ENCODE data around the gene LRCH4.
A peak's percentile ranks its signal among the peaks of the same experiment; 100 is the strongest.

Gene LRCH4

DNA sequence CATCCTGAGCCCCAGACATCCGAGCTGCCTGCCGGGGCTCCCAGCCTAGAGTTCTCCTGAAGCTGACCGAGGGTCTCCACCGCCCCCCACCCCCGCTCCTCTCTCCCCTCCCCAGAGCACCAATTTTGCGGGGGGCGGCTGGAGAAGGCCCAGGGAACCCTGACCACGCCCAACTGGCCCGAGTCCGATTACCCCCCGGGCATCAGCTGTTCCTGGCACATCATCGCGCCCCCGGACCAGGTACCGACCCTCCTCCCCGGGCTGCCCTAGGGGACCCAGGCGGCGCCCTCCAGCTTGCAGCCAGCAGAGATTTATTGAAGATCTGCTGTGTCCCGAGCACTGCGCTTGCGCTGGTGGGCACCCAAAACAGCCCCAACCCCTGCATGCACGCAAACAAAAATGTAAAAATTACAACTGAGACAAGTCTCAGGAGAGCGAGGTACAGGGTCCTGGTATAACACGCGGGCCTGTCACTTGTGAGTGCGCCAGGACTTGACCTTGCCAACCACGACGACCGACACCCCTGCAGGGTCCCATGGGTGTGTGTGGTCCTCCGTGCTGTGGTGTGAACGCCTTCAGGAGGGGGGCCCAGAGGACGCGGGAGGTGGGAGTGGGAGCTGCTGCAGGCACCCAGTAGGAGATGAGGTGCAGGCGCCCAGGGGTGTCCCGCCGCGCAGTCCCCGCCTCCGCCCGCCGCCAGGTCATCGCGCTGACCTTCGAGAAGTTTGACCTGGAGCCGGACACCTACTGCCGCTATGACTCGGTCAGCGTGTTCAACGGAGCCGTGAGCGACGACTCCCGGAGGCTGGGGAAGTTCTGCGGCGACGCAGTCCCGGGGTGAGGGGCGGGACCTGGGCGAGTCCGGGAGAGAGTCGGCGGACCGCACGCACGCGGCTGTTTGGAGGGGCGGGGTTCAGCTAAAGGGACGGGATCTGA lies 19.3 kb upstream of the LRCH4 start:
- DNase-seq (ENCODE audit: low read depth): no peak

- DNase-seq (ENCODE audit: low read depth): peak; percentile 75
These were observed 18.4 kb upstream of the LRCH4 start for GRCh38 chr7:100604028-100604975.

GRCh38 chr7:100603726-100604027 lies 17.7 kb upstream of the LRCH4 start:
- DNase-seq (ENCODE audit: low read depth): no peak

DNA sequence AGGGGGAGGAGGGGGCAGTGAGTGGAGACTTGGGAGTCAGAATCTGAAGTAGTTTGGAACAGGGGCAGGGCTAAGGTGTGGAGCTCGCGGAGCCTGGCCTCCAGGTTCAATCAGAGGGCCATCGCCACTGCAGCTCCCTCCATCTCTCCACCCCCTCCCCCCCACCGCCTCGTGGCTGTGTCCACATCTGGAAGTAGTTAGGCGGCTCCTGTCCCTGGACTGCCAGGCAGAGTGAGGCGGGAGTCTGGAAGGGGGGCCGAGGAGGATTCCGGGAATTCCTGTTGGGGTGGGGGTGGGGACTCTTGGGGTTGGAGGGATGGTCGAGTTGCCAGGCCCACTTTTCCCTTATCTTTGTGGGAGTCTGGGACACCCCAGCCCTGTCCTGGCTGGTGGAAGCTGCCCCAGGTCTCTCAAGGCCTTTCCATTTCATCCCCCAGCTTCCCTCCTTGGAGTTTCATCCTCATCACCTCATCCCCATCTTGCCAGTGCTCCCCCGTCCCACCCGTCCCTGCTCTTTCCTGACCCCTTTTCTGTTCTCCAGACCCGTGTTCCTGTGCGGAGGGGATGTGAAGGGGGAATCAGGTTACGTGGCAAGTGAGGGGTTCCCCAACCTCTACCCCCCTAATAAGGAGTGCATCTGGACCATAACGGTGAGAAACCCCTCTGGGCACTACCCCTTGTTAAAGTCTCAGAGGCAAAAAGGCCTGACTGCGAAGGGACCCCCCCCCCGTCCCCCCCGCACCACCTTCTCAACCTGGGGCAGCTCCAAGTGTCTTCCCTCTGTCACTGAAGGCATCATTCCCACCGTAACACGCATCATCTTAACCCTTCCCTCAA lies 17.2 kb upstream of the LRCH4 start:
- DNase-seq (ENCODE audit: low read depth): no peak

DNA sequence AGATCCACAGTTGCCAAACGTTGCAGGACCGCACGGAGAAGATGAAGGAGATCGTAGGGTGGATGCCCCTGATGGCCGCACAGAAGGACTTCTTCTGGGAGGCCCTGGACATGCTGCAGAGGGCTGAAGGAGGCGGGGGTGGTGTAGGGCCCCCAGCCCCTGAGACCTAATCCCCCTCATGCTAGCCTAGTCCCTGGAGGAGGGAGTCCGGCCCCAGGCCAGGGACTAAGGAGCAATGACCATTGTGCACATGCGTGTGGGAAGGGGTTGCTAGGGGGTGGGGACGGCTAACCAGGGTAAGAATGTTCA lies 14.8 kb upstream of the LRCH4 start:
- DNase-seq (ENCODE audit: low read depth): no peak

DNA sequence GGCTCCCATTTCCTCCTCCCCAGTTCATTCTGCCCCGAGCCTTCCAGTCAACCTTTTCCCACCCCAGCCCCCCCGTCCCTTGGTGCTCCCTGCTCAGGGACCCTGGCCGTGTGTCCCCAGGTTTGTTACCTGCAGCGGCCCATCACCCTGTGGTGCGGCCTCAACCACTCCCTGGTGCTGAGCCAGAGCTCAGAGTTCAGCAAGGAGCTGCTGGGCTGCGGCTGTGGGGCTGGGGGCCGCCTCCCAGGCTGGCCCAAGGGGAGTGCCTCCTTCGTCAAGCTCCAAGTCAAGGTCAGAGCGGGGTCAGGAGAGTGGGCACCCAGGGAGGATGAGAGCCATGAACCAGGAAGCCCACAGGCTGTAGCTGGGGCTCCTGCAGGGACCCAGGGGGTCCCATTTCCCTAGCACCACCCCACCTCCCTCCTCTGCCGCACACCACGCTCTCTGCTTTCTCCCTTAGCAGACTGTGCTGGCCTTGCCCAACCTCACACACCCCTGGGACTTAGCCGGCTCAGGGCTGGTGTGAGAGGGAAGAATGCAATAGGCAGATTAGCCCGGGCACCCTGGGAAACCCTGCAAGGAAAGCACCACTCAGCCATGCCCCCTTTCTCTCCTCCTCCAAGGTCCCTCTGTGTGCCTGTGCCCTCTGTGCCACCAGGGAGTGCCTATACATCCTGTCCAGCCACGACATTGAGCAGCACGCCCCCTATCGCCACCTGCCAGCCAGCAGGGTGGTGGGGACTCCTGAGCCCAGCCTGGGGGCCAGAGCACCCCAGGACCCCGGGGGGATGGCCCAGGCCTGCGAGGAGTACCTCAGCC lies 14.2 kb upstream of the LRCH4 start:
- DNase-seq (ENCODE audit: low read depth): no peak

- no peak for DNase-seq (ENCODE audit: low read depth)
These were observed 12.5 kb upstream of the LRCH4 start for GRCh38 chr7:100598425-100598824.

DNA sequence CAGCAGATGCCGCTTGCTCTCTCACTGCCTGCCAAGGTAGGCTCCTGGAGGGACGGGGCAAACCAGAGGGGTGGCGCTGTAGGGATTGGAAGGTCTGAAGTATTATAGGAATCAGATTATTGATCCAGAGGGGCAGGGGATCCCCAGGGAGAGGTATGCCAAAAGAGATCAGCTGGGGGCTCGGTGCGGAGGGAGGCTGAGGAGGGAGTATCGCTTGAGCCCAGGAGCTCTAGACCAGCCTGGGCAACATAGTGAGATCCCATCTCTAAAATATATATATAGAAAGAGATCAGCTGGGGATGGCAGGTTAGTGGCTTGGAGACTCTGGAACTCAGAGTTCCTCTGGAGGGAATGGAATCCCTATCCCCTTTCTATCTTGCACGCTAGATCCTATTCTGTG lies 9.3 kb upstream of the LRCH4 start:
- no peak for DNase-seq (ENCODE audit: low read depth)

DNA sequence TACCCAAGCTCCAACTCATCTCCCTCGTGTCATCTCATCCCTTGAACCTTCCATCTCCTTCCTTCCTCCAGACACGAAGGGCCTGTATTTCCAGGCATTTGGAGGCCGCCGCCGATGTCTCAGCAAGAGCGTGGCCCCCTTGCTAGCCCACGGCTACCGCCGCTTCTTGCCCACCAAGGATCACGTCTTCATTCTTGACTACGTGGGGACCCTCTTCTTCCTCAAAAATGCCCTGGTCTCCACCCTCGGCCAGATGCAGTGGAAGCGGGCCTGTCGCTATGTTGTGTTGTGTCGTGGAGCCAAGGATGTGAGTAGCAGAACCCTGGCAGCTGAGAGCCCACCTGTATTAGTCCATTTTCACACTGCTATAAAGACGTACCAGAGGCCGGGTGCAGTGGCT lies 5.7 kb upstream of the LRCH4 start:
- DNase-seq (ENCODE audit: low read depth): no peak

GRCh38 chr7:100590077-100590737 lies 4.3 kb upstream of the LRCH4 start:
- DNase-seq (ENCODE audit: low read depth): no peak

GRCh38 chr7:100589341-100589947 lies 3.5 kb upstream of the LRCH4 start:
- DNase-seq (ENCODE audit: low read depth): no peak

- DNase-seq (ENCODE audit: low read depth): no peak
These were observed 2.5 kb upstream of the LRCH4 start for GRCh38 chr7:100588438-100588837.

- peak; percentile 99 for DNase-seq (ENCODE audit: low read depth)
These were observed 517 bp upstream of the LRCH4 start, which contains the start of gene FBXO24 for GRCh38 chr7:100586266-100587025. TSS of gene FBXO24 (plus strand) at chr7:100586328. CDS start at chr7:100586626, 298 bp downstream.

DNA sequence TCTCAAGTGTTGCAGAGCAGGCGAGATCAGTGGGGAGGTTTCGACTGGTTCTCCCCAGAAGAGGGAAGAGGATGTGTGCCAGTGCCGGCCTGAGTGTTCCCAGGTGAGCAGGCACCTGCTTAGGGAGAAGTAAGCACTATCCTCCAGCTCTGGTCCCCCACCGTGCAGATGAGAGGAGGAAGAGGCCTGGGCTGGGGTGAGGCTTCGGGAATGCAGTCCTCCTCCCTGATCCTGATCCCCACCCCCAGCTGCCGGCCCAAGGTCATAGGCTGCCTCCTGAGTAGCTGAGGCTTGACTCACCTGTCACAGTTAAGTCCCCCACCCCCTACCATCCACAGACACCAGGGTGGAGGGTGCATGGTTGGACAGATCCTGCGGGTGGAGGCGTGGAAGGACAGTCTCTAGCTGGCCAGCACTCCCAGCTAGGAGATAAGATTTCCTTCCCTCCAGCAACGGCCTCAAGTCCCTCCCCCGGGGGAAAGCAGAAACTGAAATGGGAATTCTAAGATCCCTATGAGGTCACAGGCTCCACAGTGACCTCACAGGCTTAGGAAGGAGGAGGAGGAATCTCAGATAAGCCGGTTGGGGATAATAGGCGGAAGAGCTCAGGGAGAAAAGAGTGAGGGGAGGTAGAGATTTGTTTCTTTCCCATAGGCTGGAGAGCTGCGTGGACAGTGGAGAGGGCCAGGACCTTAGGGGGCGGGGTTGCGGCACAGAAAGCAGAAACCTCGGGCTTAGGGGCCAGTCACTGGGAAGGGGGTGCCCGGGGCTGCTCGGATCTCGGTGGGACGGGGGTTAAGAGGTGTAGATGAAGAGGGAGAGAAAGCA lies 1.0 kb downstream of the LRCH4 start:
- no peak for DNase-seq (ENCODE audit: low read depth)

GRCh38 chr7:100584054-100584682 lies 1.8 kb downstream of the LRCH4 start:
- DNase-seq (ENCODE audit: low read depth): no peak

- peak; percentile 46 for DNase-seq (ENCODE audit: low read depth)
These were observed 2.5 kb downstream of the LRCH4 start for GRCh38 chr7:100583132-100584053.

- no peak for DNase-seq (ENCODE audit: low read depth)
These were observed 3.3 kb downstream of the LRCH4 start for GRCh38 chr7:100582650-100583049.

Measured in T-helper 22 cell (primary cell).